ENCODE results near the gene COG6.

COG6 gene

DNA sequence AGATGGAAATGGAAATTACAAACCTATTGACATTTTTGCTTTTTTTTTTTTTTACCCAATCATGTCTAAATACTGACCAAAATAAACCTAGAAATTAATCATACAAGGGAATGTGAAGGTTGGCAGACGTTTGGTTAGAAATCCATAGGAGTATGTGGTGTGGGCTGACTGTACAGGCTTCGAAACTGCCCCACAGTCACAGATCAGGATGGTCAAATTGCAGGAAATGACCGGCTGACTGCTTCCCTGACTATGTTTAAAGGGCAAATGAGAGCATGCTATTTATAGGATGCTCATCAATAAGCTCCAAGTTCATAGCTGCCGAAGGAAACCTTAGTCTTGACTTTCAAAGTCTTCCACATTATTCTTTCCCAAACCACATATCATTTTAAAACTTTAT, 118.4 kb downstream of the COG6 start:
- no peak for DNase-seq

DNA sequence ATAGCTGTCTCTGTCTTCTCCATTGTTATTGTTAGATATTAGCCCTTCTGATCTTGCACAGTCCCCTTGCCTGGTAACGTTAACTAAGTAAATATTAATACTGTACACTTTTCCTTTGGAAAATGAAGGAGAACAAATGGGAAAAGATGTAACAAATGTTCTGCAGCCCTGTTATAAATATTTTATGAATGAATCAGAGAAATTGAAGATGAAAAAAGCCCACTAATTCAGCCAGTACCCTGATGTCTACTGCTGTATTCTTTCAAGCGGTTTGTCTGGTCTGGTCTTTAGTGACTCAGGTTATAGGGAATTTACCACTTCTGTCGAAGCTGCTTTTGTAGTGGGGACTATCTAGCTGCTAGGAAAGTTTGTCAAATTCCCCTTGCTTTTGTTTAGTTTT, 121.0 kb downstream of the COG6 start:
- DNase-seq: no peak

DNA sequence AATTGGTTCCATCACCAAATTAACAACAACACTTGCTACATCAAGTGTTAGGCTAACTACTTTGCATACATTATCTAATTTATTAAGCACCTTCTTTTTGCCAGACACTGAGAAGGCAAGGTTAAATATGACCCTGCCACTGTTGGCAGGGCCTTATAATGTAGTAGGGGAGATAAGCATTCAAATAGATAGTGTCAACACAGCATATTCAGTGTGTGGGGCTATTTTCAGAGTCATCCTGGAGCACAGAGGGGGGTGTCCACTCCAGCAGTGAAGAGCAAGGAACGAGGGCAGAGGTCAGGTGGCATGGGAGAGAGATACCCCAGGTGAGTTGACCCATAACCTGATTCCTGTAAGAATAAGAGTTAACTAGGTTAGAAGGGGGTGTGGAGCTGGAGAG, 121.6 kb downstream of the COG6 start:
- no peak for DNase-seq

DNA sequence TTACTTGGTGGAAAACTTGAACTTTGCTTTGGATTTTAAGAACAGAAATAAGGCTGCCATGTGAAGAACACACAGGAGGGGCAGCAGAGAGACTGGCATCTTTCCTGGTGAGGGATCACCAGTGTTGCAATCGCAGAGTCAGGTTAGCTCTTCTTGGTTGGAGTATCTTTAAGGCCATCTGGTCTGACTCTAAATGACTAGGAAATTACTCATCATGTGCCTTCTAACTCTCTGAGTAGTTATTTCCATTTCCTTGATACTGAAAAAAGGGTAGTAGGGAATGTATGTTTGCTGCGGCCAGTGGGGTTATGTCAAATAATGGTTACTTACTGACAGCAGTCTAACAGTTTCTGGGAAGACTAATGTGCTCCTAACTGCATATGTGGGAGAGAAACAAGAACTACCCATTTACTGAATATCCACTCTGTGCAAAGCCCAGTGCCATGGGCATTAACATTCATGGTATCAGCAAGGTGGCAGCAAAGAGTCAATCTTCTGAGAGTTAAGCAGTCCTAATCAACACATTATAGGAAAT, 122.1 kb downstream of the COG6 start:
- DNase-seq: peak; percentile 55

DNA sequence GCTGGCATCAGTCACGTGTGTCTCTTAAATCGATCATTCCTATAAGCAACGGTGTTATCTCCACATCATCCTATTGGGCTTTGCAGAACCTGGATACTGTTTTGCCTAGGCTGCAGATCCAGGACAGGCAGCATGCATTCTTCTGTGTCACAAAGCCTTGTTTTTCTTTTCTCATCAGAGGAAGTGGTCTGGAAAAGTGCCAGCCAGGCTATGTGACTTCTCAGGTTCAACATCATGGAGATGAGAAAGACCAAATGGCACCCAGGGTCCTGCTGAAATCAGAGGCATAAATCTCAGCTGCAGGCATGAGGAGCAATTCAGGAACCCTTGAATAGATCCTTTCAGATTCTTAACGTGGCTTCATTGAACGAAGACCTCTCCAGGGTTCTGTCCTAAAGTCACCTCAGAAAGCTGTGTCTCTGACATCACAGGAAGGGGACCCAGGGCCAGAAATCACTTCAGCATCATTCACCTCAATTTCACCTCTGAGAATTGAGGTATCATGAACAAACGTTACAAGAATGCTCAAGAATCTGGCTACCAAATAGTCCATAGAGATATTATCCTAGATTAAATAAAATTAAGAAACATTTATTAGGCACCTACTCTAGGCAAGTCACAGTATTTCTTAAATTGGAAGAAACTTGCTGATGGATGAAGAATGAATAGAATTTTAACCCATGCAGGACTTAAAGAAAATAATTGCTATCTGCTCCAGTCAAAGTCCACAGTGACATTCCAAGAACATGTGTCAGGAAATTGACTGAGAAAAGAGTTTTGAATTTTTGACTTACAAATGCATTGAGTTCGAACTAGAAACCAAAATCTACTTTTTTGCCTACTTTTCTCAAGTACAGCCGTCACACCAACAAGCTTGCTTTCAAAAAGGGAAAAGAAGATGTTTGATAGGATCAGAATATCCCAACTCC, 124.1 kb downstream of the COG6 start:
- DNase-seq: no peak

DNA sequence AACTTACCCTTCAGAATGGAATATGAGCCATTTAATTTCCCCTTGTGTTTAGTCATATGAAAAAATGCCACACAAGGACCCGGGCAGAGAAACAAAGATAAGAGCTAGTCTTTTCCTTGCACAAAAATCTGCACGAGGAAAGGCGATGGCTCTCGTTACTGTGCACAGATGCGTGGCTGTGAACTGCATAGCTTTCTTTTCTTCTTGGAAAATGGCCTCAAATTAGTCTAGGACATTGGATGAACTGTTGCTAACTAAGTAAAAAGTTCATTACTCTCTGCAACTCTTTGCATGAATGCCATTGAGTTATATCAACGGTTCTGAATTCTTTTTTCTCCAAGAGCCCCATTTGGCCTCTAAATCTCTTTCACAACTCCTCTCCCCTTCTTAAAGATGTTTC, 125.2 kb downstream of the COG6 start:
- no peak for DNase-seq

DNA sequence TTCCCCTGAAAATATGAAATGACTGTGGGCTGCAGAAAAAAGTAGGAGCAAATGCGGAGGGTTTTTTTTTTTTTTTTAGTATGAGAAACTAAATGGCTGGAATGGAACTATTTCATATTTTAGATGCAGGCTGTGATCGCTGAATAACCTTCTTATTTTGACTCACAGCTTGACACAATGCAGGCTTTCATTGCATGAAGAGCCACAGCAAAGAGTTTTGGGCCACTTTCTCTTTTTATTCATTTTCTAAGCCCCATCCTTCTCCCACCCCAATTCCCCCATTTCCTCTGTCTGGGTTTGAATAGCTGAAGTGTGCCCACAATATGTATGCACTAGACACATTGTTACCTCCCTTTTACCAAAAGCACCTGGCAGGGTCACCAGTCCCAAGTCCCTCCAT, 125.9 kb downstream of the COG6 start:
- no peak for DNase-seq

DNA sequence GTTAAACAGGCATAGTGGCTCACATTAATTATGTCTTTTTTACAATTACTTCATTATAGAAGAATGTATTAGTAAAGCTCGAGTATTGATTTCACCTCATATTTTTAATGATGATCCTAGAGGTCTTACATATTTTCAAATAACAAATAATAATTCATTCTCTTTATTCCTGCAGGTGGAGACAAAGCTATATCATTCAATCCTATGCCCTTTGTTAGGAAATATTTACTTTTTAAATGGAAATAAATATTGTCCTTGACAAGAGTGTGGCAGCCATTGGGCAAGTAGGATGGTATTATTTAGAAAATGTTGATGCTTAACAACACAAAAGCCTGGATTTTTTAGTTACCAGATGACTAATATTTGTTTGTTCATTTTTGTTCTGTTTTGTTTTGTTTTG, 127.6 kb downstream of the COG6 start:
- DNase-seq: no peak

DNA sequence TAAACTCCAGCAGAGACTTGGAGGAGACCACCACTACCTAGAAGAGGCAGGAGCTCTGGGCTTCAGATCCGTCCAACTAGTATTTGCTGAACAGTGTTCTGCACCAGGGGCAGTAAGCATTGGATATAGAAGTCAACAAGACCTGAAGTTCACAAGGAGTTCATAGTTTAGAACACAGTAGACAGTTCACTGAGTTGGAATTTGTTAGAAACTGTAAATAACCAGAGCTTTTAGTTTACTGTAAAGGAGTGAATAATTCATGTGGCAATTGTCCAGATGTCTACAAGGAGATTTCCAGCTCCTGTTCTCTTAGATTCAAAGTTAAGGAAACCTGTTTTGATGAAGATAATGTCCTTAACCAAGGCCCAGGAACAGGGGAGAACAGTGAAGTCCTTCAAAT, 128.9 kb downstream of the COG6 start:
- DNase-seq: no peak

DNA sequence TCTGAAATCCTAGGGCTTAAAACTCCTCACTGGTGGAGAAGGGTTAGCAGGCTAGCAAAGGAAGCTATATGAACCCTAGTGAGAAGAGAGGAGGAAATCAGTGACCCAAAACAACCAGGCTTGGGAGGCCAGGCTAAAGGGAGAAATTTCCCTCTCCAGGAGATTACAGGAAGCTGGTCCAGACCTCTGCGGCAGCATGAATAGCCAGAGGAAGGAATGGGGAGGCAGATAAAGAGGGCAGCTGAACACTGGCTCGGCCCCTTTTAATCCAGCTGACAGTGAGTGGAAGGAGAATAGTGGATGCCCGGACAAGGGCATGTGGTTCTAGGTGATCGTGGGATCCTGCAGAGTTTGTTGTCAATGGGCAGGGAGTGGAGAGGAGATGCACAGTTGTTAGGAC, 130.6 kb downstream of the COG6 start:
- no peak for DNase-seq

DNA sequence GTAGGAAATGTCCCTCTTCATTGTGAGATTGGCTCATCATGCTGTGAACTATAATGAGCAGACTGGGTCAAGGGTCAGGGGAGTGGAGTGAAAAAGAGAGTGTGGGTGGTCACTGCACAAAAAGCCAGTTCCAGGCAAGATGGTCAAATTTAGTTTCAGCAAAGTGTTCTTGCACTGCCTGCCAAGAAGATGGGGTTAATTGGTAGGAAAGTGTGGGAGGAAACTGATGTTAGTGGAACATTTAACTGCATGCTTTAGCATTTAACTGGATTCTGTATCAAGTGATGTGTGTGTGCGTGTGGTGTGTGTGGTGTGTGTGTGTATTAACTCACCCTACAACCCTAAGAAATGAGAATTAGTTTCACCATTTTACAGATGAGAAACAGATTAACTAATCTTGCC, 131.6 kb downstream of the COG6 start:
- no peak for DNase-seq

DNA sequence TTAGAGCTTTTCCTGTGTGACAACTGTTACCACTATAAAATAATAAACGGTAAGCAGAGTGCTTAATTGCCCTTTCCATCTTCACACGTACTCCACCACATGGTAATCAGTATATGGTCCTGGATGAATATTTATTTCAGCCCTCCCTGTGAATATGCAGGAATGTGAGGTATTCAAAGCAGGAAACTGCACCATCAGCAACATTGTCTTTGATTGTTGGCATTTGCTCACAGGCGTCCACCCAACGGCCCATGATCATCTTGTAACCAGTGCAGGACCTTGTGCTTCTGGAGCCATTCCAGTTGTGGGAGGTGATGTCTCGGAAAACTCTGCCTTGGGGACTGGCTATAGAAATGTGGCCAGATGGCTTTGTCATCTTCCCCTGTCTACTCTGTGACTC, 132.6 kb downstream of the COG6 start:
- DNase-seq: no peak

DNA sequence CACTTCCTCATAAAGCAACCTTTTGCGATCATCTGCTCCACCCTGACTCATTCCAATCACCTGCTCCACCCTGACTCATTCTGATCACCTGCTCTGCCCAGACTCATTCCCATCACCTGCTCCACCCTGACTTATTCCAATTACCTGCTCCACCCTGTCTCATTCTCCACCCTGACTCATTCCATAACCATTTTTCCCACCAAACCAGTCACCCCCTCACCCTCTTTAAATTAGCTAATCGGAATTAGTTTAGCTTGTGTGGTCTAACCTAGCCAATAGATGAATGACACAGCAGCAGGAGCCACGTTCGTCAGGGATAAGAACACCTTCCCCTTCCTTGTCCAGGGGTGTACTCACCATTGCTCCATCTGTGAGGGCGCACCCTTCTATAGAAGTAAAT, 134.0 kb downstream of the COG6 start:
- DNase-seq: no peak
